GM06990 (cell line): ENCODE data around the gene PKDREJ.

Source experiments
- DNase-seq: peaks from one replicate; pipeline ENCODE4 v3.0.0-alpha.2; 2011; ENCODE audit not compliant: insufficient read length; ENCODE audit errors: extremely low read depth
- H3K27me3 ChIP-seq: replicated peaks from 2 replicates; pipeline ENCODE4 v1.6.0; 2011; ENCODE audit warnings: low read length; ENCODE audit not compliant: control insufficient read depth, insufficient read depth
- H3K36me3 ChIP-seq: 2 replicates; pipeline ENCODE4 v1.5.1; 2011; ENCODE audit warnings: low read length; ENCODE audit not compliant: control insufficient read depth, insufficient read depth
- H3K4me3 ChIP-seq: replicated peaks from 2 replicates; pipeline ENCODE4 v1.5.1; 2011; ENCODE audit warnings: low read depth, mild to moderate bottlenecking, control low read depth, low read length
- TF ChIP-seq, protein P1 (sequence below): IDR thresholded peaks from 2 replicates; pipeline ENCODE4 v1.5.1; 2011; ENCODE audit warnings: low read length, control low read depth, mild to moderate bottlenecking, inconsistent platforms; ENCODE audit not compliant: insufficient read depth, poor library complexity, severe bottlenecking

Gene PKDREJ

DNA sequence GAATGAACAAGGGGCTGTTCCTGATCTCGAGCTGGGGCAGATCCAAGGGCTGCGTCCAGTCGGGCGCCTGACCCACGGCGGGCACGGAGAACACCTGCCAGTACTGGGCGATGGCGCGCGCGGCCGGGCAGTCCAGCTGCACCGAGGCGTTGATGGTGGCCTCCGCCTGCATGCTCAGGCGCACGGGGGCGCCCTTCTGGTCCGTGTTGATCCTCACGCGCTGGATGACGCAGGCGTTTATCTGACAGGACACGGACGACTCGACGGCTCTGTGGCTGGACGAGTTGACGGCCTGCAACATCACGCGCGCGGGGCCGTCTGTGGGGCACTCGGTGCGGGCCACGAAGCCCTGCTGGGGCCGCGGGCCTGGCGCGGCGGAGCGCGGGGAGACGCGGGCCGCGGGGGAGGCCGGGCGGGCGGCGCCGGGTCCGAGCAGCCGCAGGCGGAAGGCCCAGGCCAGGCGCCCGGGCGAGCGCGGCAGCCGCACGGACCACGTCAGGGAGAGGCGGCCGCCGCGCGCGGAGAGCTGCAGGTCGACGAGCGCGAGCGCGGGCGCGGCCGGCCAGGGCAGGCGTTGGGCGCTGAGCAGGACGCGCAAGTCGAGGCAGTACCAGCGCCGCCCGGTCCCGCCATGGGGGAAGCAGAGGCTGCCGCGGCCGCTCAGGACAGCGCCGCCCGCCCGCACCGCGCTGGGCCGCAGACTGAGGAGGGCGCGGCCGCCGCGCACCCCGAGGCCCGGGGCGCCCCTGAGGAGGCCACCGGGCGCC, 511 bp downstream of the PKDREJ start:
- TF ChIP-seq, protein P1, sequence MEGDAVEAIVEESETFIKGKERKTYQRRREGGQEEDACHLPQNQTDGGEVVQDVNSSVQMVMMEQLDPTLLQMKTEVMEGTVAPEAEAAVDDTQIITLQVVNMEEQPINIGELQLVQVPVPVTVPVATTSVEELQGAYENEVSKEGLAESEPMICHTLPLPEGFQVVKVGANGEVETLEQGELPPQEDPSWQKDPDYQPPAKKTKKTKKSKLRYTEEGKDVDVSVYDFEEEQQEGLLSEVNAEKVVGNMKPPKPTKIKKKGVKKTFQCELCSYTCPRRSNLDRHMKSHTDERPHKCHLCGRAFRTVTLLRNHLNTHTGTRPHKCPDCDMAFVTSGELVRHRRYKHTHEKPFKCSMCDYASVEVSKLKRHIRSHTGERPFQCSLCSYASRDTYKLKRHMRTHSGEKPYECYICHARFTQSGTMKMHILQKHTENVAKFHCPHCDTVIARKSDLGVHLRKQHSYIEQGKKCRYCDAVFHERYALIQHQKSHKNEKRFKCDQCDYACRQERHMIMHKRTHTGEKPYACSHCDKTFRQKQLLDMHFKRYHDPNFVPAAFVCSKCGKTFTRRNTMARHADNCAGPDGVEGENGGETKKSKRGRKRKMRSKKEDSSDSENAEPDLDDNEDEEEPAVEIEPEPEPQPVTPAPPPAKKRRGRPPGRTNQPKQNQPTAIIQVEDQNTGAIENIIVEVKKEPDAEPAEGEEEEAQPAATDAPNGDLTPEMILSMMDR = no peak
- DNase-seq = no peak
- H3K4me3 ChIP-seq = no peak overlapping the region
- H3K27me3 ChIP-seq = no peaks in the 10 kb centered on the region
- no peaks in the 10 kb centered on the region for H3K36me3 ChIP-seq

DNA sequence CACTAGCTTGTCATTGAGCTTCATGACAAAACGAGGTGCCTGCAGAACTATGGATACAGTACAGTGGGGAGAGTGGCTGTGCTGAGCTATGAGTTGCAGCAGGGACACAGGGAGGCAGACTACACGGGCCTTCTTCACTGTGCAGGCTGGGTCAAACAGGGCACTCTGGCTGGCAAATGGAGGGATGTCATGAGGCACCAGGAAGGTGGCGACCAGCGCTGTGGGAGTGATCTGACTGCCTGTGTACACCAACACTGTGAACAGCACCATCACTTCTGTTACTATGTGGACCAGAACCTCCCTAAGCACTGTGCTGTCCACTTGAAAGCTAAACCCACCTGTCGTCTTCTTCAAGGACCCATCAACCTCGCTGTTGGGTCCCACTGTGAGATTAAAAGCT, 3.1 kb downstream of the PKDREJ start:
- no peak overlapping the region for H3K4me3 ChIP-seq
- no peaks in the 10 kb centered on the region for H3K36me3 ChIP-seq
- DNase-seq = no peak
- H3K27me3 ChIP-seq = no peaks in the 10 kb centered on the region
- TF ChIP-seq, protein P1 = no peak

DNA sequence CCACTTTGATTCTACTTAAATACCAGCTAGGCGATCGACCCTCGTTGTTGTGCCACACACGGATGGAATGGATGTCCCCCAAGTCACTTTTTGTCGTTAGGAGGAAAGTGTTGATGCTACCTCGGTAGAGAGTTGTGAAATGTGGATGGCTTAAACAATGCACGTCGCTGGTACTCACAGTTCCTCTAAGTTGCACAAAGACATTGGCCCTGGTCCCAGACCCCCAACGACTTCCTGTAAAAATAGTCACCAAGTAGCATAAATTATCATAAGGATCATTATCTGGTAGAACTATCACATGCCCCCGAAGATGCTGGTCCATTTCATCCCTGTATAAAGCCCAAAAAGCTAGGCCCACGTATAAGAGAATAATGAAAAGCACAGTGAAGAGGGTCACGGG, 3.8 kb downstream of the PKDREJ start:
- no peak for DNase-seq
- no peaks in the 10 kb centered on the region for H3K27me3 ChIP-seq
- TF ChIP-seq, protein P1 = no peak
- H3K4me3 ChIP-seq = no peak overlapping the region
- H3K36me3 ChIP-seq = no peaks in the 10 kb centered on the region

DNA sequence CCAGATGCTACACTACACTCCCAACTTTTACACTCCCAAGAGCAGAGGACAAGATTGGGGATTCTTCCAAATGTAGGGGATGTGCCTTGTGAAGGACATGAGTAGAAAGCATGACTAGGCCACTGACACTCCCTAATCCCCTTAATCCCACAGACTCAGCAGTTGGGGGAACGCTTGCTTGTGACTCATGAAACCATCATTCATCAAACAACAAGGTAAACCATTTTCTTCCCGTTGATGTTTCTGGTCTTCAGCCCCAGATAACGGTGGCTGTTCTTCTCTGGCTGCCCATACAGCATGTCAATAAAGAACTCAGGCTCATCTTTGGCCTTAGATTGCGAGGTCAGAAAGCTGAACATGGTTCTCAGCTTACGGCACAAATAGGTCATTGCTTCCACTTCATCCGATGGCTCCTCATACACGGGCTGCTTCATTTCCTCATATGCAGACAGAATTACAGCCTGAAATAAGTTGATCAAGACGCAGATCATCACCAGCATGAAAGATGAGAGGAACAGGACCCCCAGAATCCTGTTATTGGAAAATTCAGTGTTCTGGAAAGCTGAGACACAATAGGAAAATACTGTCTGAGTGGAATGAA, 6.7 kb downstream of the PKDREJ start:
- Histone ChIP-seq H3K27me3 (no peaks in the 10 kb centered on the region), H3K36me3 (no peaks in the 10 kb centered on the region), H3K4me3 (no peak overlapping the region)
- no peak for DNase-seq
- TF ChIP-seq, protein P1 = no peak

DNA sequence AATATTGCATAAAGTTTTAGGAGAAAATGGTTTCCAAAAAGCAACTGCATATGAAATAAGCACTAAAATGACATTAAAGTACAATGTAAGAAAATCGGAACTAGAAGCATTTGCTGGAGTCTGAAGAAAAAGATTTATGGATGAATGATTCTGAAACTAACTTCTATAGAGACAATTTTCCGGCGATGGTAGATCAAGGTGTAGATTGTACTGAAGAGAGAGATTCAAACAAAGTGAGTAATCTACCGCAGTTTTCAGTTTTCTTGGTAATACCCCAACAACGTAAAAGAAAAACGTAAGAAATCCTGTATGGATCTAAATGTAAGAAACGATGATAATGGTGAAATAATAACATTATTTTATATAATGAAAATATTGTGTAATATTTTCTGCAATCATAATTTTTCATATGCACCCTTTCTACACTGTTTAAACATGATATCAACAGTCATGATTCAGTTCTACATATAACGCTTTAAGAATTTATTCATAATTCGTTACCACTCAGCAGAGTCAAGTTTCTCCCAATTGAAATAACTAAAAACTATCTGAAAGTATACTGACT, 11.2 kb downstream of the PKDREJ start:
- TF ChIP-seq, protein P1 = no peak
- Histone ChIP-seq H3K36me3 (no peaks in the 10 kb centered on the region), H3K27me3 (no peaks in the 10 kb centered on the region), H3K4me3 (no peak overlapping the region)
- no peak for DNase-seq
